Cardiac muscle cell (in vitro differentiated cells and primary cell): ENCODE data around the gene DAB2IP. TPM values are rescaled to one million over a fixed set of nuclear protein-coding genes. Genes with fewer than 3 reads are reported as not detected.

Experiments used
- DNase-seq, 2 donors: peaks; one replicate each; pipeline versions ENCODE4 v3.0.0 to v3.0.0-alpha.2; 2010 to 2017; ENCODE audit warnings: low read depth in 1 of 2, low spot score in 1 of 2
- H3K27ac ChIP-seq: fragments of 200-600 bp; sonication (generic); 2 replicates; pipeline ENCODE4 v1.5.1; 2016
- H3K27me3 ChIP-seq: fragments of 200-600 bp; sonication (generic); 2 replicates; pipeline ENCODE4 v1.6.0; 2016; ENCODE audit warnings: control low read depth
- H3K36me3 ChIP-seq: fragments of 200-600 bp; sonication (generic); 2 replicates; pipeline ENCODE4 v1.5.1; 2016; ENCODE audit warnings: control low read depth
- H3K4me1 ChIP-seq: fragments of 200-600 bp; sonication (generic); 2 replicates; pipeline ENCODE4 v1.8.1; 2017; ENCODE audit warnings: low read depth, mild to moderate bottlenecking, mixed run types
- H3K4me3 ChIP-seq: fragments of 200-600 bp; sonication (generic); 2 replicates; pipeline ENCODE4 v1.5.1; 2016; ENCODE audit warnings: mild to moderate bottlenecking
- H3K9me3 ChIP-seq: fragments of 200-600 bp; sonication (generic); 2 replicates; pipeline ENCODE4 v1.5.1; 2017; ENCODE audit warnings: low read depth, mild to moderate bottlenecking, control low read depth
- polyA plus RNA-seq: library from polyadenylated mRNA; unstranded; fragments of >200 nt; fragmentation: Nextera tagmentation; extraction: Ambion mirVana; gene quantifications from 2 replicates; pipeline ENCODE4 v1.2.1, GENCODE V29; 2016
- total RNA-seq: library from RNA; depleted of rRNA; stranded (reverse); fragments of >200 nt; gene quantifications from 2 replicates; pipeline ENCODE4 v1.2.3, GENCODE V29; 2016
- TF ChIP-seq, protein P1 (sequence below): IDR thresholded peaks from 2 replicates; pipeline ENCODE4 v1.5.1; 2012; ENCODE audit warnings: low read depth, mild to moderate bottlenecking, low read length

Gene DAB2IP
- total and polyA plus RNA-seq, 2 experiments from 2014 or later: 25.7 to 105 TPM

DNA sequence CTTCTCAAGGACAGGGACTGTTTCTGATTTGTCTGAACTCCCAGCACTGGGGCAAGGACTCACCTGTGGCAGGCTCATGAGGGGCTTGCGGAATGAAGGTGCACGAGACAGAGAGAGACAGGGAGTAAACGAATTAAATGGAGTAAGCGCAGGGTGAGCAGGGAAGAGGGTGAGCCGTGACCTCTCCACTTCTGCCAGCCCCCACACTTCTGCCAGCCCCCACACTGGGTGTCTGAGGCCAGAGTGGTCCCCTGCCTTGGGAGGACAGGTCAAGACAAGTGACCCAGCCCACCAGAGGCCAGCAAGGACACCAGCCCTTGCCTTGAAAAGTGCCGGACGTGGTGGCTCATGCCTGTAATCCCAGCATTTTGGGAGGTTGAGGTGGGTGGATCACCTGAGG is 37.2 kb downstream of the DAB2IP start:
- no peaks in the 10 kb centered on the region for H3K9me3 ChIP-seq
- no peak overlapping the region for H3K27ac ChIP-seq
- TF ChIP-seq, protein P1, sequence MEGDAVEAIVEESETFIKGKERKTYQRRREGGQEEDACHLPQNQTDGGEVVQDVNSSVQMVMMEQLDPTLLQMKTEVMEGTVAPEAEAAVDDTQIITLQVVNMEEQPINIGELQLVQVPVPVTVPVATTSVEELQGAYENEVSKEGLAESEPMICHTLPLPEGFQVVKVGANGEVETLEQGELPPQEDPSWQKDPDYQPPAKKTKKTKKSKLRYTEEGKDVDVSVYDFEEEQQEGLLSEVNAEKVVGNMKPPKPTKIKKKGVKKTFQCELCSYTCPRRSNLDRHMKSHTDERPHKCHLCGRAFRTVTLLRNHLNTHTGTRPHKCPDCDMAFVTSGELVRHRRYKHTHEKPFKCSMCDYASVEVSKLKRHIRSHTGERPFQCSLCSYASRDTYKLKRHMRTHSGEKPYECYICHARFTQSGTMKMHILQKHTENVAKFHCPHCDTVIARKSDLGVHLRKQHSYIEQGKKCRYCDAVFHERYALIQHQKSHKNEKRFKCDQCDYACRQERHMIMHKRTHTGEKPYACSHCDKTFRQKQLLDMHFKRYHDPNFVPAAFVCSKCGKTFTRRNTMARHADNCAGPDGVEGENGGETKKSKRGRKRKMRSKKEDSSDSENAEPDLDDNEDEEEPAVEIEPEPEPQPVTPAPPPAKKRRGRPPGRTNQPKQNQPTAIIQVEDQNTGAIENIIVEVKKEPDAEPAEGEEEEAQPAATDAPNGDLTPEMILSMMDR: no peak
- no peaks in the 10 kb centered on the region for H3K36me3 ChIP-seq
- no peaks in the 10 kb centered on the region for H3K27me3 ChIP-seq
- H3K4me1 ChIP-seq: peaks cover 12% of the 10 kb centered on the region
- no peak overlapping the region for H3K4me3 ChIP-seq
- no peak for DNase-seq

- H3K4me3 ChIP-seq: no peak overlapping the region
- no peak overlapping the region for H3K27ac ChIP-seq
- no peaks in the 10 kb centered on the region for H3K27me3 ChIP-seq
- TF ChIP-seq, protein P1: no peak
- H3K36me3 ChIP-seq: no peaks in the 10 kb centered on the region
- DNase-seq: no peak
- H3K4me1 ChIP-seq: peaks cover 12% of the 10 kb centered on the region
- no peaks in the 10 kb centered on the region for H3K9me3 ChIP-seq
Observed at GRCh38 chr9:121689461-121690157, 38.2 kb downstream of the DAB2IP start.

DNA sequence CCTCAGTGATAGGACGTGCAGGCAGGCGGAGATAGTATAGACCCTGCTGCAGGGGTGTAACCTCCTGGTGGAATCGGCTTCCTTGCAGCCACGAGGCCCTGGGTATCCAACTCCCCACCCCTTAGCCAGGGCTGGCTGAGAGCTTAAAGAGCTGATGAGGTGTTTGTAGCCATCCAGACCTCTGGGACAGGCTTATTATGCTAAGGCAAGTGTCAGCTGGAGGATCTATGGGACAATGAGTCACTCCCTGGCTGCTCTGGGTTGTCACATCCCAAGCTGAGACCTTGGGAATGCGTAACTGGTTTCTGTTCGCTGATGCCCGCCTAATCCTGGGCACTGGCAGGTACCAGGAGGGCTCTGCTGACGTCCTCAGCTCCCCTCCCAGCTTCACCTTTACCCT is 38.9 kb downstream of the DAB2IP start:
- TF ChIP-seq, protein P1: no peak
- peak overlapping the region; percentile 24 for H3K27ac ChIP-seq
- no peaks in the 10 kb centered on the region for H3K9me3 ChIP-seq
- H3K4me1 ChIP-seq: peaks cover 12% of the 10 kb centered on the region
- H3K27me3 ChIP-seq: no peaks in the 10 kb centered on the region
- H3K36me3 ChIP-seq: no peaks in the 10 kb centered on the region
- DNase-seq: no peak
- no peak overlapping the region for H3K4me3 ChIP-seq

- TF ChIP-seq, protein P1: no peak
- Histone ChIP-seq H3K27ac (no peak overlapping the region), H3K4me1 (peaks cover 12% of the 10 kb centered on the region), H3K4me3 (no peak overlapping the region), H3K36me3 (no peaks in the 10 kb centered on the region), H3K27me3 (no peaks in the 10 kb centered on the region), H3K9me3 (no peaks in the 10 kb centered on the region)
- no peak for DNase-seq
Observed at GRCh38 chr9:121690766-121691165, 39.3 kb downstream of the DAB2IP start.

DNA sequence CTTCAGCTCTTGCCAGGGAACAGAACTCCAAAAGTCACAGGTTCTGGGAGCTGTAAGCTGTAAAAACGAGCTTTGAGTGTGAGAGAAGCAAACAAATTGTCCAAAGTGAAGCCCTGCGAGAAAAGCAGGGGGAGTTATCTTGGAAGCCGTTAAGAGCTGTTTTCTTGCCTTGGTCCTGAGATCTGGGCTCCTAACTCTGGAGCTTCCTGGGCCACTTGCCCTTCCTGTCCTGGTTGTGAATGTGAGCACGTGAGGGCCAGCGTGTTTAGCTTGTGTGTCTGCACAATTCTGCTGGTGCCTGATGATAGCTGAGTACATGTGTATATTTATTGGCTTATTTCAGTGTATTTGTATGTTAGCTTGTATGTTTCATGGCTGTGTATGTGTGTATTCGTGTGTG is 40.5 kb downstream of the DAB2IP start:
- H3K27me3 ChIP-seq: no peaks in the 10 kb centered on the region
- H3K4me3 ChIP-seq: no peak overlapping the region
- H3K4me1 ChIP-seq: peaks cover 12% of the 10 kb centered on the region
- no peaks in the 10 kb centered on the region for H3K9me3 ChIP-seq
- TF ChIP-seq, protein P1: no peak
- peak overlapping the region; percentile 57 for H3K27ac ChIP-seq
- no peak for DNase-seq
- H3K36me3 ChIP-seq: no peaks in the 10 kb centered on the region
